ENCODE results near the gene CLCN7.

CLCN7 gene

DNA sequence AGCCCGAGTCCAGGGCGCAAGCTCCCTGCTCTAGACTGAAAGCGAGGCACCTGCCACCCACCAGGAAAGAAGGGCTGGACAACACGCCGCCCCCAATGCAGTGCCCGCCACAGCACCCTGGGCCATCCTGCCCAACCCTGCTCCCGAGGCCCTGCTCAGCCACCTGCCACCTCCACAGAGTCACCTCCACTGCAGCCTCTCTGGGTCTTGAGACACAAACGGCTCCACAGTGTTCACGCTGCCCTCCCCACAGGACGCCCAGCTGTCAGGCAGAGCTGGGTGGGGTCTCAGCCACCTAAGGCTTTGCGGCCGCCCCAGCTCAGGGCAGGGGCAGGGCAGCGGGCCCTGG lies 9.3 kb downstream of the CLCN7 start:
- H3K9me3 ChIP-seq (ENCODE audit: low read length) = no peaks in the 10 kb centered on the region
- no peak overlapping the region for H3K9ac ChIP-seq (ENCODE audit: low read length)
- H3K36me3 ChIP-seq (ENCODE audit: insufficient read depth, low read length) = no peaks in the 10 kb centered on the region
- H3K4me3 ChIP-seq (ENCODE audit: low read depth in 1 of 2, low read length in 2 of 2) = no peak overlapping the region
- H3K27ac ChIP-seq (ENCODE audit: low read depth, low read length) = no peak overlapping the region
- peaks cover 9% of the 10 kb centered on the region for H3K4me1 ChIP-seq (ENCODE audit: insufficient read depth, low read length)
- no peaks in the 10 kb centered on the region for H3K27me3 ChIP-seq (ENCODE audit: control insufficient read depth in 1 of 2, insufficient read depth in 2 of 2, low read length in 2 of 2)

- Histone ChIP-seq H3K27ac (ENCODE audit: low read depth, low read length) (no peak overlapping the region), H3K36me3 (ENCODE audit: insufficient read depth, low read length) (no peaks in the 10 kb centered on the region), H3K27me3 (ENCODE audit: control insufficient read depth in 1 of 2, insufficient read depth in 2 of 2, low read length in 2 of 2) (no peaks in the 10 kb centered on the region), H3K4me1 (ENCODE audit: insufficient read depth, low read length) (peaks cover 8% of the 10 kb centered on the region), H3K9ac (ENCODE audit: low read length) (no peak overlapping the region), H3K4me3 (ENCODE audit: low read depth in 1 of 2, low read length in 2 of 2) (no peak overlapping the region), H3K9me3 (ENCODE audit: low read length) (no peaks in the 10 kb centered on the region)
Observed at GRCh38 chr16:1464894-1465566, 9.8 kb downstream of the CLCN7 start.

- H3K27ac ChIP-seq (ENCODE audit: low read depth, low read length) = no peak overlapping the region
- H3K4me1 ChIP-seq (ENCODE audit: insufficient read depth, low read length) = peaks cover 7% of the 10 kb centered on the region
- no peaks in the 10 kb centered on the region for H3K36me3 ChIP-seq (ENCODE audit: insufficient read depth, low read length)
- H3K4me3 ChIP-seq (ENCODE audit: low read depth in 1 of 2, low read length in 2 of 2) = no peak overlapping the region
- no peak overlapping the region for H3K9ac ChIP-seq (ENCODE audit: low read length)
- no peaks in the 10 kb centered on the region for H3K27me3 ChIP-seq (ENCODE audit: control insufficient read depth in 1 of 2, insufficient read depth in 2 of 2, low read length in 2 of 2)
- no peaks in the 10 kb centered on the region for H3K9me3 ChIP-seq (ENCODE audit: low read length)
Observed at GRCh38 chr16:1464196-1464893, 10.5 kb downstream of the CLCN7 start.

- Histone ChIP-seq H3K9ac (ENCODE audit: low read length) (no peak overlapping the region), H3K27ac (ENCODE audit: low read depth, low read length) (peak overlapping the region; percentile 65), H3K27me3 (ENCODE audit: control insufficient read depth in 1 of 2, insufficient read depth in 2 of 2, low read length in 2 of 2) (no peaks in the 10 kb centered on the region), H3K9me3 (ENCODE audit: low read length) (no peaks in the 10 kb centered on the region), H3K4me3 (ENCODE audit: low read depth in 1 of 2, low read length in 2 of 2) (no peak overlapping the region), H3K36me3 (ENCODE audit: insufficient read depth, low read length) (peaks cover 11% of the 10 kb centered on the region), H3K4me1 (ENCODE audit: insufficient read depth, low read length) (peaks cover 7% of the 10 kb centered on the region)
Observed at GRCh38 chr16:1461146-1461545, 13.7 kb downstream of the CLCN7 start.

DNA sequence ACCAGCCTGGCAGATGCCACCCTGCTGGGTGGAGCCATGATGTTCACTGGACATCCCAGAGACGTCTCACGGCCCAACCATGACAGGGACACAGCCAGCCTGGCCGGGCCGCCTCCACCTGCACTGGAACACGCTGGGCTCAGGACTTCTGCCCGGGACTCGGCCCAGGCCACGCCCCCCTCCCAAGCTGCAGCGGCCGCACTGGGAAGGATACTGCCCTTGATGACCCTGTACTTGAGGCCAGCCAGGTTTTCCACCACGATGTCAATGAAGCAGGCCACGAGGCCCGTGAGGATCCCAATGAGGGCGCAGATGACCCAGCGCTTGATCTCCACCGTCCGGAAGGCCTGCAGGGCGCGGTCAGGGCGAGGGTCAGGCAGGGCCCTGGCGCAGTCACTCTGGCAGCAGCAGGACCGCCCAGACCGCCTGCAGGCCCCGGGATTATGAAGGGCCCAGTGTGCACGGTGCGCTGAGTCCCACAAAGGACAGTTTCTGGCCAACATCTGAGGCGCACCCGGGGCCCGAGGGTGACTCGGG lies 14.2 kb downstream of the CLCN7 start:
- Histone ChIP-seq H3K9me3 (ENCODE audit: low read length) (no peaks in the 10 kb centered on the region), H3K9ac (ENCODE audit: low read length) (no peak overlapping the region), H3K4me3 (ENCODE audit: low read depth in 1 of 2, low read length in 2 of 2) (no peak overlapping the region), H3K27ac (ENCODE audit: low read depth, low read length) (peak overlapping the region; percentile 65), H3K27me3 (ENCODE audit: control insufficient read depth in 1 of 2, insufficient read depth in 2 of 2, low read length in 2 of 2) (no peaks in the 10 kb centered on the region), H3K36me3 (ENCODE audit: insufficient read depth, low read length) (peaks cover 16% of the 10 kb centered on the region), H3K4me1 (ENCODE audit: insufficient read depth, low read length) (peaks cover 7% of the 10 kb centered on the region)

- Histone ChIP-seq H3K36me3 (ENCODE audit: insufficient read depth, low read length) (peaks cover 23% of the 10 kb centered on the region), H3K4me3 (ENCODE audit: low read depth in 1 of 2, low read length in 2 of 2) (no peak overlapping the region), H3K9ac (ENCODE audit: low read length) (no peak overlapping the region), H3K27ac (ENCODE audit: low read depth, low read length) (no peak overlapping the region), H3K9me3 (ENCODE audit: low read length) (no peaks in the 10 kb centered on the region), H3K27me3 (ENCODE audit: control insufficient read depth in 1 of 2, insufficient read depth in 2 of 2, low read length in 2 of 2) (no peaks in the 10 kb centered on the region), H3K4me1 (ENCODE audit: insufficient read depth, low read length) (peaks cover 7% of the 10 kb centered on the region)
Observed at GRCh38 chr16:1459967-1460366, 14.9 kb downstream of the CLCN7 start.

DNA sequence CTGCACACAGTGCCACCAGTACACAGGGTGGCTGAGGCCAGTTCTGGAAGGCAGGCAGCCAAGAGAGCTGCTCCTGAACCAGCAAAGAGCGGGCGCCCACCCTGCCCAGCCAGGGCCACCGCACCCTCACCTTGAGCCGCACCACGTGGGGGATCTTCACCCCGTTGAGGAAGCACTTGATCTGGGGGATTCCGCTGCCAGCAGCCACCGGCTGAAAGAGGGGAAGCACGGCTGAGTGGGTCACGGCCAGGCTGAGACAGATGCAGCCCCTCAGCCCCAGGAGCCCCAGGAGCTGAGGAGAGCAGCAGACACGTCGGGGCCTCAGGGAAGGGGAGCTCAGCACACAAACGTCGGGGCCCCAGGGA lies 15.9 kb downstream of the CLCN7 start:
- no peaks in the 10 kb centered on the region for H3K9me3 ChIP-seq (ENCODE audit: low read length)
- H3K36me3 ChIP-seq (ENCODE audit: insufficient read depth, low read length) = peaks cover 31% of the 10 kb centered on the region
- peaks cover 7% of the 10 kb centered on the region for H3K4me1 ChIP-seq (ENCODE audit: insufficient read depth, low read length)
- H3K9ac ChIP-seq (ENCODE audit: low read length) = no peak overlapping the region
- H3K4me3 ChIP-seq (ENCODE audit: low read depth in 1 of 2, low read length in 2 of 2) = no peak overlapping the region
- H3K27ac ChIP-seq (ENCODE audit: low read depth, low read length) = no peak overlapping the region
- H3K27me3 ChIP-seq (ENCODE audit: control insufficient read depth in 1 of 2, insufficient read depth in 2 of 2, low read length in 2 of 2) = no peaks in the 10 kb centered on the region

GRCh38 chr16:1458336-1458976 lies 16.4 kb downstream of the CLCN7 start:
- no peak overlapping the region for H3K9ac ChIP-seq (ENCODE audit: low read length)
- peaks cover 7% of the 10 kb centered on the region for H3K4me1 ChIP-seq (ENCODE audit: insufficient read depth, low read length)
- H3K27ac ChIP-seq (ENCODE audit: low read depth, low read length) = no peak overlapping the region
- H3K9me3 ChIP-seq (ENCODE audit: low read length) = no peaks in the 10 kb centered on the region
- no peaks in the 10 kb centered on the region for H3K27me3 ChIP-seq (ENCODE audit: control insufficient read depth in 1 of 2, insufficient read depth in 2 of 2, low read length in 2 of 2)
- peaks cover 36% of the 10 kb centered on the region for H3K36me3 ChIP-seq (ENCODE audit: insufficient read depth, low read length)
- H3K4me3 ChIP-seq (ENCODE audit: low read depth in 1 of 2, low read length in 2 of 2) = no peak overlapping the region

GRCh38 chr16:1457489-1458245 lies 17.2 kb downstream of the CLCN7 start:
- Histone ChIP-seq H3K27ac (ENCODE audit: low read depth, low read length) (no peak overlapping the region), H3K36me3 (ENCODE audit: insufficient read depth, low read length) (peaks cover 39% of the 10 kb centered on the region), H3K4me1 (ENCODE audit: insufficient read depth, low read length) (peaks cover 7% of the 10 kb centered on the region), H3K4me3 (ENCODE audit: low read depth in 1 of 2, low read length in 2 of 2) (no peak overlapping the region), H3K9me3 (ENCODE audit: low read length) (no peaks in the 10 kb centered on the region), H3K9ac (ENCODE audit: low read length) (no peak overlapping the region), H3K27me3 (ENCODE audit: control insufficient read depth in 1 of 2, insufficient read depth in 2 of 2, low read length in 2 of 2) (no peaks in the 10 kb centered on the region)

GRCh38 chr16:1456951-1457350 lies 17.9 kb downstream of the CLCN7 start:
- Histone ChIP-seq H3K9ac (ENCODE audit: low read length) (no peak overlapping the region), H3K27me3 (ENCODE audit: control insufficient read depth in 1 of 2, insufficient read depth in 2 of 2, low read length in 2 of 2) (no peaks in the 10 kb centered on the region), H3K27ac (ENCODE audit: low read depth, low read length) (no peak overlapping the region), H3K9me3 (ENCODE audit: low read length) (no peaks in the 10 kb centered on the region), H3K4me3 (ENCODE audit: low read depth in 1 of 2, low read length in 2 of 2) (no peak overlapping the region), H3K36me3 (ENCODE audit: insufficient read depth, low read length) (peaks cover 44% of the 10 kb centered on the region), H3K4me1 (ENCODE audit: insufficient read depth, low read length) (peaks cover 7% of the 10 kb centered on the region)

Data from muscle layer of colon (tissue), 2 donors.